NCI-H82 (cell line): Measurements from ENCODE around the gene VASN.
A peak's percentile ranks its signal among the peaks of the same experiment; 100 is the strongest.

Source experiments
- DNase-seq: peaks from one replicate; lab custom pipeline; 2025; lab: John Stamatoyannopoulos, UW

Gene VASN

DNA sequence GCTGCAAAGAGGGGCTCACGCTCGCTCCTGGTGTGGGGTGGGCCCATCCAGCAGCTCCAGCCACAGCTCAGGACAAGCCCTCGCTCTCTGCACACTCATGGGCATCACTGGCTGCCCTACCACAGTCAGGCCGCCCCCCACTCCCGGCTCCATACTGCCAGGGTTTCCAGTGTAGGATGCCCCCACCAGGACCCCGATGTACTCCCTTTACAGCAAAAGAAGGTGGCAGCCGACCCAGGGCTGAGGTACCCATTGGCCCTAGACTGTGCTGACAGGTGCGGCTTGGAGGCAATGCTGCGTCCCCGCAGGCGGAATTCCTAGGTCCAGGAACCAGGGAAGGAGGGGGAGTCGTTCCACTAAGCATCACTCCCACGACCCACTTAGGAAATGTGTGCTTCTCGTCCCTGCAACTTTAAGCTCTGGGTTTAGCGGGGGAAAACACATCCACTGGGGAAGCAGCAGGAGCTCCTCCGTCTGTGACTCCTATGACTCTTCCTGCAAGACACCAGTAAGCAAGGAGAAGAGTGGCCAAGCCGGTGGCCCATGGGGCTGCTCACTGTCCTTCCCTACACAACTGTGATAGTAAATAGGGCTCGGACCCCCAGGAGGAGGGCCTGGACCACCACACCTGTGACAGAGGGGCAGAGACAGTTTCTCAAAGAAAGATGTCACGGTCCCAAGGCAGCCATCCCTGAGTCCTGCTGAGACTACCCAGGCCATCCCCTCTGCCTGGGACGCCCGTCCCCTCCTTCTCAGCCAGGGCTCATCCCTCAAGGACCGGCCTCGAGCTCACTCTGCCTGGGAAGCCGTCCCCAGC lies 31.7 kb downstream of the VASN start:
- DNase-seq: no peak

DNA sequence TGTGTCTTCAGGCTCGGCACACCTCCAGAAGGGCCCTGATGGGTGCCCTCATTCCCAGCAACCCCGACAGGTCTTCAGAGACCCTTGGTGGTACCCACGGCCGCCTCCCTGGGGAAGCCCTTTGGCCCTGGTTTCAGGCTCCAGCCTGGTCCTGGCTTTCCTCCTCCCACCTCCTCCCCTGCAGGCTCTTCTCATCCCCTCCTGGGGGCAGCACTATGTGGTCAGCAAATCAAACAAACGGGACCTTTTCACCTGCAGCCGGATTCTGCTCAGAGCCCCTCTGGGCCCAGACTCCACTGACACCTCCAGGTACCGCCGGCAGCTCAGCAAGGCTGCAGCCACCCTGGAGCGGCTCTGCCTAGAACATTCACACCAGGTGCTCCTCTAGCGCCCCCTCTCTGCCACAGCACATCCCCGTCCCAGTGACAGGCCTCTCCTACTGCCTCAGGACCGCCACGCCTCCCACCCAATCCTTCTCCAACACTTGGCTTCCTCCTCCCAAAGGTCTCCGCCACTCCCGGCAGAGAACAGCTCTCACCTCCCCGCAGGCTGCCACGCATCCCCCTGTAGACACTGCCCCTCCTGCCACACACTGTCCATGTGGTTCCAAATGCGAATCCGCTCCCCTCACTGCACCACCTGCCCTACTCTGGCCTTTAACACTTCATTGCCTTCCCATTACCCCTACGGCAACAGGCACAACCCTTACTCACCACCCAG lies 32.8 kb downstream of the VASN start:
- DNase-seq: peak; percentile 77

DNA sequence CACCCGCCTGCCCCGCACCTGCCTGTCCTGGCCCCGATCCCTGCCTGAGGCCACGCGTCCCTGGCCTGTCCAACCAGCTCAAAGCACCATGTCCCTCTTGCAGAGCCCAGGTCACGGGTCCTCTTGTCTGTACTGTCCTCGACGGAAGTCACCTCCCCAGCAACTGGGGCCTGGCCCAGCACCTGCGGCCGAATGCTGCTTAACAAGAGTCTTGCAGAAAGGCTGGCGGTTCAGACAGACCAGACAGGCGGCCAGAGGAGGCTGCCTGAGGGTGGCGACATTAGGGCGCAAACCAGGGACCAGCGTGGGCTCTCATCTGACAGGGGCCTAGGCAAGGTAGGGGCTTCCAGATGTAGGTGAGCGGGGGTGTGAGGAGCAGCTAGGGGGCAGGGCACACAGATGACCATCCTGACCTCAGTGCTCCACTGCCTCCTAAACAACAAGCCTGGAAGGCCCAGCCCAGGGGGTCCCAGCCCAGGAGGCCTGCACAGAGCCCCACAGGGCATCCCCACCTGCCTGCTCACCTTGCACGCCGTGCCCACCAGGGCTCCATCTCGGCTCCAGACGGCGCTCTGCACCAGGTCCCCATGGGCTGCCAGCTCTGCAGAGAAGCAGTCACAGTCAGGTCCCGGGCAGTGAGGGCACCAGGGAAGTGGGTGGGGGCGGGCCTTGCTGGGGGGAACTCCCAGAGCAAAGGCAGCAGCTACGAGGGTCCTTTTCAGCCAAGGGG lies 33.5 kb downstream of the VASN start:
- no peak for DNase-seq

DNA sequence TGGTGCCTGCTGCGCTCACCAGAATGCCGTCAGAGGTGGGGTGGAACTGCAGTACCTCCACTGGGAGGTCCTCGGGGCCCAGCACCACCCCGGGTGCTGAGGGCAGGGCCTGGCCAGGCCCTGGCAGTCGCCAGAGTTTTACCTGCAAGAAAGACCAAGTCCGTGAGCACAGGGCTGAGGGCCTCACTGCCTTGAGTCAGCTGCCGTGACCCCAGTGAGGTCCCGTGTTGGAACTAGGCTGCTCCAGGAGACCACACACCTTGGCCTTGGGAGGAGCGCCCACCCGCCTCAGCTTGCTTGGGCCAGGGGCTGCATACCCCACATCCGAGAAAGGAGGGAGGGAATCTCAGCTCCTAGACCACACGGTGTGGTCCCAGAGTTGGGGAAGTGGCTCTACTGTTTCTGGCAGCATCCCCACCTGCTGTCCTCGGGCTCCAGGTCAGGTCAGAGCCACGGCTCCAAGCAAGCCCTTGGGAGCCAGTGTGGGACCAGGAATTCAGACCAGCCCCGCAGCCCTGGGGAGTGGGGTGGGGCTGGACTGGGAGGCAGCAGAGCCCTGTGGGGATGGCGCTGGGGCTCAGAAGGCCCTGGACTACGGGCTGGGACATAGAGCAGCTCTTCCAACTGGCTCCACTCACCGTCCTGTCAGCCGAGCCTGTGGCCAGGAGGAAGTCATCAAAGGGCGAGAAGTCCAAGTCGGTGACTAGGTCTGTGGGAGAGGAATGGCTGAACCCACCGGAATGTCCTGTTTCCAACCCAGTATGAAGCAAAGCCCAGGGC lies 36.1 kb downstream of the VASN start:
- no peak for DNase-seq

DNA sequence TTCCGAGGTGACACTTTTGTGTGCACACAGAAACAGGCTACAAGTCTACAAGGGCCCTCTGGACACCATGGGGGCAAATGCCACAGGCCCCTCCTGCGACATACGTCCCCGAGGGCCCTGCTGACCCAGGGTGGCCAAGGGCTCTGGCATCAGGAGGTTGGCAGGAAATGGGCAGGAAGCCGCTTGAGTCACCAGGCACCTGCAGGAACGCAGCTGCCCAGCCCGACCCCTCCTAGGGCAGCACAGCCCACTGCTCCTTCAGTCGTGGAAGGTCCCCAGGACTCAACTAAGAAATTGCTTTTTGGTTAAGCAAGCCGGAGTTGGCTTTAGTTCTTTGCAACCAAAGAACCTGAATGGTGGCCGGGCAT lies 36.7 kb downstream of the VASN start:
- DNase-seq: no peak

DNA sequence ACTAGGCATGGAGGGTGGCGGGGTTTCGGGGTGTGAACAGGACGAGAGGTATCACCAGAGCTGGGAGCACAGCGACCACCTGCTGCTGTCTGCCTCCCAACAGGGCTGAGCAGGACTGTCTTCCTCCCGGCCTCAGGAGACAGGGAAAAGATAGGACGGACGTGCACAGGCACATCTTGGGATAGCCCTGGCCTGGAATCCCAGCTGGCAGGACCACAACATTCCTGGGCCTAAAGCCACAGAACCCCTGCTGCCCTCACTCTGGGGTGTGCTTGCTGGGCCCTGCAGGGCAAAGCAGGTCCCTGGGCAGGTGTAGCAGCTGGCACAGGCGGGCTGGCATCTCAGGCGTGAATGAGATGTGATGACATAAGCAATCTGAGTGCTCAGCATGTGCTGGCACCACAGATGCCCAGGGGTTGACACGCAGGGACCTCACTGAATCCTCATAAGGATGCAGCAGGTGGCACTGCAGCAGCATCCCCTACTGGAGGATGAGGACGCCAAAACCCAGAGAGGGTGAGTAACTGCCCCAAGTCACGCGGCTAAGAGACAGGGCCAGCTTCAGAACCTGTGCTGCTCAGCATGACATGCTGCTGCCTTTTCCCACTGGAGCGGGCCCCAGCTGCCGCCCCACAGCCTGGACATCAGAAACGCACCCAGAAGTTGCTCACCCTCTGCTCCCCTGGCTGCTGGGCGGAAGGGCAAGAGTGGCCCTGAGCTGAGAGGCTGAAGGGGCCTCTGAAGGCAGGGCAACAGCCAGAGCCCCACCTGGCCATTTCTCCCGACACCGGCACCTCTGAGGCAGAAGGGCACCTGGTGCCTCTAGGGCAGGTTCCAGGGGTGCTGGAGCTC lies 37.7 kb downstream of the VASN start:
- DNase-seq: no peak

DNA sequence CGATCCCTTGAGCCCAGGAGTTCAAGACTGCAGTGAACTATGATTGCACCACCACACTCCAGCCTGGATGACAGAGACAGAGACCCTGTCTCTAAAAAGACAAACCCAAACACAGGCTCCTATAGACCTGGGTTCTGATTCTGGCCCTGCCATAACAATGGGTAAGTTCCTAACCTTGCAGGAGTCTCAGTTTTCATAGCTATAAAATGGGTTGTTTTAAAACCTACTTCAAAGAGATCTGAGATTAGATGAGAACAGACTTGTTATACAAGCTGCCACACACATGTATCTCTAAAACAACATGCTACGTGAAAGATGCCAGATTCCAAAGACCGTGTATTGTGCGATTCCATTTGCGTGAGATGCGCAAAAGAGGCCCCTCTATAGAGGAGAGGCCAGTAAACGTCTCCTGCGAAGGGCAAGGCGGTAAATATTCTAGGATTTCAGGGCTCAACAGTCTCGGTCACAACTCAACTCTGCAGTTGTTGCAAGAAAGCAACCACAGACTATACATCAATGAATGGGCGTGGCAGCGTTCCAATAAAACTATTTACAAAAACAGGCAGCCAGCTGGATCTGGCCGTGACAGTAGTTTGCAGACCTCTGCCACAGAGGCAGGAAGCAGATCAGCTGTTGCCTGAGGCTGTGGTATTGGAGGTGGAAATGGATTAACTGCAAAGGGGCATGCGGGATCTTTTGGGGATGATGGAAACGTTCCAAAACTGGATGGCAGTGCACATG lies 38.9 kb downstream of the VASN start:
- DNase-seq: no peak

DNA sequence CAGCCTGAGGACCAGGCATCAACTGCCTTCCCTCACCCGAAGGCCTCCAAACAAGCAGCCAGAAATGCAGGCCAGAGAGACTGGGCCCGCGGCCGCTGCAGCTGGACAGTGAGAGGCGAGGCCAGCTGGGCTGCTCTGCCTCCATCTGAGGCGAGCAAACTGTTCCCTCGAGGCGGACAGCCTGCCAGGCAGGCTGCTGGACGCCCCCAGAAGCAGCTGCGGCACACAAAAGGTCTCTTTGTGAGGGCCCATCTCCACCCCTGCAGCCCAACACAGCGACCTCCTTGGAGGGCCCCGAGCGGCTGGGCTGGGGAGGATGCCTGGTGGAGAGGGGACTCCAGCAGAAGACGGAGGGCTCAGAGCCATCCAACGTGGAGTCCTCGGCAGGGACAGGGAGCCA lies 40.0 kb downstream of the VASN start:
- no peak for DNase-seq

DNA sequence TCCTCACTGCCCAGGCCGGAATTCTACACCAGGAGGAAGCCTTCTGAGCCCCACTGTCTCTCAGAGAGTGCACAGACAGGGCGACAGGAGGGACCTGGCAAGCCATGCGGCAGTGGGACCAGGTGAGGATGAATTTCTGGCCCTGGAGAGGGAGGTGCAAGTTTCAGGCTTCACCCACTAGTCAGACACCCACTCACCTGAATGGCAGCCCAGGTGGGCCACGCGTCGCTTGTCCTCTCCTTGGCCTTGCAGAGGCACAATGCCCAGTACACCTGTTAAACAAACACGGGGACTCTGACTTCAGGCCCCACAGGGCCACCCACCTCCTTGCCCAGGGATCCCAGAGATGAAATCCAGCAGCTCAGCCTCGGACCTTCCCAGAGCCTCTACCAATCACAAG lies 40.5 kb downstream of the VASN start:
- DNase-seq: no peak

DNA sequence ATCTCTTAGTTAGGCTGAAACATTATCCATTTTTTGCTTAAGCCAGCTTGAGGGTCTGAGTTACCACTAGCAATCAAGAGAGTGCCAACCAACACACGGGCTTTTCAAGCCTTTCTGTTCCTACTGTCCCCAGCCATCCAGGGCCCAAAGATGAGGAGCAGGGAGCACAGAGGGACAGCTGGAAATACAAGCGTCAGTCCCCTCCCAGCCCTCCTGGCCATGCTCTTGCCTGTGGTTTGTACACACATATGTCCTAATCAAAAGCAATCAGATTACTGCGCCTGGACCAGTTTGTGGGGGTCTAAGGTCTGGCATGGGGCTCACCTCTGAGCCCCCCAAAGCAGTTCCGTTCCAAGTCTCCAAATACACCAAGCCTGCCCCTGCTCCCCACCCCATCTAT lies 41.2 kb downstream of the VASN start:
- no peak for DNase-seq

DNA sequence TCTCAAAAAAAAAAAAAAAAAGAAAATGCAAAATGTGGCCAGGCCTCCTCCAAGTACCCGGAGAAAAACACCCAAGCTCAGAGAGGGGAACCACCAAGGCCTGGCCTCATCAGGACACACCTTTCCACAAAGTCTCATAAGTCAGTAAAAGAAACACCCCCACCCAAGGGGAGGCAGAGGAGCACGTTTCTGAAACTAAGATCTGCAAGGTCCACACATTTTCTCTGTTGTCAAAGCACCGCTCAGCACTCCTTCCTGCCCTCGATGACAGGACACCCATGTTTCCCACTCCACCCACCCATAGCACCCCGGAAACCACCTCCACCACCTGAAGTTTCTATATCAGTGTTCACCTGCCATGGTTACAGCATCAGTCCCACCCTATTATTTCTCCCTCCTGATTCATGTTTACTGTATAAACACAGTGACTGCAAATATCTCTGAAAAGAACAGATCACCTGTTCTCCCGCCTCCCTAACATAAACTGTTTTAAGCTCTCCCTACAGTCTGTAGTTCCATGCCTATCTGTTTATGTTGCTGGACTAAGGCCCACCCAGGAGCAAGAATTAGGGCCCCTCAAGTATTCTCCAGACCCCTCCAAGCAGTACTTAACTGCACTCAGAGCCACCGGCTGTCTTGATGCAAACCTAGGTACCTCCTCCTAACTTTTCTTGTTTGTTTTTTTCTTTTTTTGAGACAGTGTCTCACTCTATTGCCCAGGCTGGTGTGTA lies 42.7 kb downstream of the VASN start:
- no peak for DNase-seq

DNA sequence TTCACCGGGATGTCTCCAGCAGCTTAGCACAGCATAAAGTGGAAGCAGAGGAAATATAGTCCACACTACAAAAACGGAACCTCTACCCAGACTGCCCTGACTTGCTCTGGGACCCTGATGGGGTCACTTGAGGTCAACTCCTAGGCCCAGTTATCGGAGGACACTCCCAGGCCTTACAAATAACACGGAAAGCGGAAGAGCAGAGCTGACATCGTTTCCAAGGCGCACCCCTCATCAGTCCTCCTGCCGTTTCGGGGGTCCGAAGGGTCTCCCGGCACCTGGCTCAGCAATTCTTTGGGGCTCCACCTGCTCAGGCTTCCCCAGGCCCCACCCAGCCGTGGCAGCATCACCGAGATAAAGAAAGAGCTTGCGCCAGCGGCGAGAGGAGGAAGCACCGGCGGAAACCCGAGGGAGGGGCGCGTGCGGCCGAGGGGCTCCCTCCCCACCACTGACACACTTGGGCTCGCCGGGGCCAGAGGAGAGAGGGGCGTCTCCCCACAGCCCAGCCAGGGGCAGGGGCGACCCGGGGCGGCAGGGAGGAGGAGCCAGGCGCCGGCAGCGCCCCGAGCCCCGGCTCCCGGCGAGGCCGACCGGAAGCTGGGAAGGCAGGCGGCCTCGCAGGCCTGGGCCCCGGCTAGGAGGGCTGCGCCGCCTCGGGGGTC lies 44.0 kb downstream of the VASN start:
- peak; percentile 34 for DNase-seq

DNA sequence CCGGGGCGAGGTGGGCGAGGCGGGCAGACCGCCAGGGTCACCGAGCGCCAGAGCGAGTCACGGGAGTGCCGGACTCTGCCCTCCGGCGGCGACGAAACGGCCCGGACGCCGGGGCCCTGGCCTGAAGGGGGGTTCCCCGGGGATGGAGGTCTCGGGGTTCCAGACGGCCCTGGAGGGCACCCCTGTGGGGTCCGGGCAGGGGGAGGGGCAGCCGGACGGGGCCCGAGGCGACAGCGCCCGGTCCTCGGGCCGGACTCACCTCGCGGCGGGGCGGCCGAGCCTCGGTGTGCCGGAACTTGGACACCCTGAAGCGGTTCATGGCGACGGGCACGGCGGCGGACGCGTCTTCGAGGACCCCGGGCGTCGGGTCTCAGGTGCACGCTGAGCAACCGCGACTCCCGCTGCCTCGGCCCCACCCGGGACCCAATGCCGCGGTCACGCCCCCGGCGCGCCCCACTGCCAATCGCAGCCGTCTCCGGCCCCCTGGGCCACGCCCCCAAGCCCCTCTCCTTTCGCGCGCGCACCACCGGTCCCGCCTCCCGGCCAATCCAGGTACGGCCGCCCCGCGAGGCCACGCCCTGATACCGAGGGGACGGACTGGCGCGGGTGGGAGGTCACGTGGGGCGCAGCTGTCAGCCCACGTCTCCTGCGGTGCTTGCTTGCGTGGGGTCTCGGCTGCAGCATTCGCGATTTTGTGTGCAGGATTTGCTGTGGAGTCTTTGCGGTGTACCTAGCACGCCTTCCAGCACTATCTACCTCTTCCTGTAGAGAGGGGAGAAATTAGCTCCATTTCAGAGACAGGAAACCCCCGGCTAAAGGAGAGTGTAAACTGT lies 44.8 kb downstream of the VASN start, which contains the start of gene CORO7:
Gene CORO7, minus strand, starts transcription at position 397 of the 833 bp plus-strand sequence. Its CDS starts 78 bp downstream, at position 319.
- peak; percentile 97 for DNase-seq

DNA sequence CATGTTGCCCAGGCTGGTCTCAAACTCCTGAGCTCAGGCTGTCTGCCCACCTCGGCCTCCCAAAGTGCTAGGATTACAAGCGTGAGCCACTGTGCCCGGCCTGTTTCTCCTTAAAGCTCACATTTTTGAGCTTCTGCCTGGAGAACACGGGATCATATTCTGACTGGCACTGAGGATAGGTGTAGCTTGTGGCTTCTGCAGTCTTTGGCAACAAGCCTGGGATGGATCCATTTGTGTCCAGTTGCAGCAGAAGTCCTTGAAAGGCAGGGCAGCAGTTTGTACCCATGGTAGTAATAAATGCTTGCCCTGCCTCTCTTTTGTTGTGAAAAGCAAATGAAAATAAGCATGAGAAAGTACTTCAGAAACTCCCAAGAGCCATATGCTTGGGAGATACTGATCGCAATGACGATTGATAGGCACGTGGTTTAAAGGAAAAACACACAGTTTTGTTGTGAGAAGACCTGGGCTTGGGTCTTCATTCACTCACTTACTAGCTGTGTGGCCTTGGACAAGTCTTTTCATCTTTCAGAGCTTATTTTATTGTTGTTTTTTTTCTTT lies 47.8 kb downstream of the VASN start:
- no peak for DNase-seq

DNA sequence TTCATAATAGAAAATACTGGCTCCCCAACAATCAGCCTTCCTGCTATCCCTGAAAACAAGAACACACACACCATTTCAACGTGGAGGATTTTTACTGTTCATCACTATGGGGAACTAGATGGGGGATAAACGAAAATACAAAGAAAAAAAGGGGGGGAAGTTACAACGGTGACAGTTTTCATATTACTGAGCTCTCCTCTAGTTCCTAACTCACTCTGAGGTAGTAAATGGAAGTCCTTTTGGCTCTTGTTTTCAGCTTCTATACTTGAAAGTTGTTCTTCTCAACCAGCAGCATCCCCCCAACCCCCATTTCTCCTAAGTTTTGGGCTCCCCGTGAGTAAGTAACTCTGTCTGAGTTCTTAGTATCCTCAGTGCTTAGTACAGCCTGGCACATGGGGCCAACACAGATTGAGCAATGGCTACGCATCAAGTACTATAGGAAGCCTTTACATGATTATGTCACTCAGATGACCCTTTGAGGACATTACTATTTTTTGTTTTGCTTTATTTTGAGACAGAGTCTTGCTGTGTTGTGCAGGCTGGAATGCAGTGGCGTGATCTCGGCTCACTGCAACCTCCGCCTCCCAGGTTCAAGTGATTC lies 49.0 kb downstream of the VASN start:
- no peak for DNase-seq

DNA sequence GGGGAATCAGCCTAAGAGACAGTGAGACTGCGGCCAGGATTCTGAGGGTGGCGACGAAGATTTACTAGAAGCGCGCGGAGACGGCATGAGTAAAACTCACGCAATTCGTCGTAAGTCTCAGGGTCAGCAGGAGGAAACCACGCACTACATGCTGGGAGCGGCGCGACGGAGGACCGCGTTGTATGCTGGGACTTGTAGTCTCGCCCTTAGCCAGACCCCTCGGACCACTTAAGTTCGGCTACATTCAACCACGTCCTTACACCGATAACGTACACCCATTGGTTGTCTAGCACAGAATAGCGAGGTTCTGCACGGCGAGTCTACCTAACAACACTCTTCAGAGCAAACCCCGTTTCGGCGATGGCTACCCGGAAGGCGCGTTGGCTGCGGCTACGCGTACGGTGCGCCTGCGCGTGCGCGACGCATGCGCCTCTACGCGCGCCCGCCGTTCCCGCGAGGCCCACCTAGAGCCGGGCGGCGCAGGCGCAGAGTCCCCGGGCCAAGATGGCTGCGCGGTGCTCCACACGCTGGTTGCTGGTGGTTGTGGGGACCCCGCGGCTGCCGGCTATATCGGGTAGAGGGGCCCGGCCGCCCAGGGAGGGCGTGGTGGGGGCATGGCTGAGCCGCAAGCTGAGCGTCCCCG lies 53.9 kb downstream of the VASN start, which contains the start of gene DNAJA3:
Gene DNAJA3, plus strand, starts transcription at position 491 of the 643 bp plus-strand sequence. Its CDS starts 14 bp downstream, at position 505.
- peak; percentile 96 for DNase-seq
